GM23248 (cell line): ENCODE data around the gene SLC22A2.

Experiments
- EZH2 ChIP-seq: fragments of 200-600 bp; sonication (generic); IDR thresholded peaks from 2 replicates; pipeline ENCODE4 v1.6.1; 2018; ENCODE audit warnings: antibody characterized with exemption, mild to moderate bottlenecking; ENCODE audit not compliant: insufficient read depth, poor library complexity, severe bottlenecking
- EZH2phosphoT487 ChIP-seq: fragments of 200-600 bp; sonication (generic); IDR thresholded peaks from 2 replicates; pipeline ENCODE4 v1.6.1; 2018; ENCODE audit warnings: antibody characterized with exemption, moderate library complexity, mild to moderate bottlenecking, low read depth; ENCODE audit not compliant: insufficient read depth

- TF ChIP-seq EZH2 = no peak
- TF ChIP-seq EZH2phosphoT487 = no peak
These were observed 10.5 kb upstream of the SLC22A2 start for GRCh38 chr6:160269023-160269521.
